ENCODE data around the gene NFIC. TPM values are rescaled to one million over a fixed set of nuclear protein-coding genes. Genes with fewer than 3 reads are reported as not detected.

NFIC gene
- total RNA-seq, 1 donor from 2014 or later, result 1.1 TPM

GRCh38 chr19:3361384-3362216 is 4.8 kb upstream of the NFIC start:
- Mint-ChIP-seq H3K27ac (no peak overlapping the region), H3K27me3 (ENCODE audit: insufficient read depth, low read depth) (peaks cover 74% of the 10 kb centered on the region), H3K4me1 (peaks cover 20% of the 10 kb centered on the region), H3K36me3 (no peaks in the 10 kb centered on the region), H3K4me3 (peak overlapping the region; percentile 66), H3K9me3 (peaks cover 5% of the 10 kb centered on the region)
- no peak overlapping the region for H3K9ac ChIP-seq
- H2AFZ ChIP-seq (replicated peaks), result no peak overlapping the region
- H3F3A ChIP-seq (ENCODE audit: low read depth), result peaks cover 36% of the 10 kb centered on the region
- H3K4me2 ChIP-seq, result no peak overlapping the region
- no peak overlapping the region for H3K27ac ChIP-seq
- no peaks in the 10 kb centered on the region for H3K79me2 ChIP-seq (ENCODE audit: low read depth)
- peaks cover 19% of the 10 kb centered on the region for H3K4me1 ChIP-seq
- no peaks in the 10 kb centered on the region for H3K36me3 ChIP-seq
- no peak for DNase-seq (ENCODE audit: low spot score)
- TF ChIP-seq EZH2phosphoT487 (IDR thresholded peaks at IDR 0.05) (no peak), EZH2 (IDR thresholded peaks at IDR 0.05) (peak; percentile 40)
- H3K27me3 ChIP-seq, result peaks cover 98% of the 10 kb centered on the region
- H3K9me3 ChIP-seq (ENCODE audit: low read depth), result no peaks in the 10 kb centered on the region
- no peak overlapping the region for H3K4me3 ChIP-seq
- peaks cover 61% of the 10 kb centered on the region for H4K20me1 ChIP-seq (ENCODE audit: low read depth)

- H3K9ac ChIP-seq, result no peak overlapping the region
- H3K4me3 Mint-ChIP-seq, result peak overlapping the region; percentile 57
Measured at GRCh38 chr19:3362217-3362906, 4.0 kb upstream of the NFIC start.

DNA sequence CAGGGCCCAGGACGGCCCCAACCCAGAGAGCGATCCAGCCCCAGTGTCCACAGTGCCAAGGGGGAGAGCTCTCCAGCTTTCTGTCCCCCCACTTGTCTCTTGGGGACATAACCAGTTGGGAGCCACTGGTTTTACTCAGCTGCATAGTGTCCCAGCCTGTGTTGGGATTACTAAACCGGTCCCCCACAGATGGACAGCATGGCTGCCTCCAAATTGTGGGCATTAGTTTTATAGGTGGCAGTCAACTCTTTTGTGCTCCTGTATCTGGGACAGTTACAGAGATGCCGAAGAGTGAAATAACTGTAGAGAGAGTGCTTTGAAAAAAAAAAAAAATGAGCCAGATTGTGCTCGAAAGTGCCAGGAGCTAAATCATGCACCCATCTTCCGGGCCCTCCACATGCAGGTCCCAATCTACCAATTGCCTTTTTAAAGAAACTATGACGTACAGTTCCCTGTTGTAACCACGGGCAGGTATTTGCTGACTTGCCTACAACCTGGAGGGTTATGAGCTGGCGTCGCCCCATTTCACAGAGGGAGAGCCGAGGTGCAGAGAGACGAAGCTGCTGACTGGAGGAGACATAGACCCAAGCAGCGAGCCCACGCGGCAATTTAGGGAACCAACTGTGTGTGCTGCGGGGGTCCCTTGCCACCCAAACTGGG is 2.4 kb upstream of the NFIC start:
- H3F3A ChIP-seq (ENCODE audit: low read depth), result peaks cover 25% of the 10 kb centered on the region
- H3K9me3 Mint-ChIP-seq, result no peaks in the 10 kb centered on the region
- peaks cover 46% of the 10 kb centered on the region for H4K20me1 ChIP-seq (ENCODE audit: low read depth)
- no peaks in the 10 kb centered on the region for H3K79me2 ChIP-seq (ENCODE audit: low read depth)
- no peaks in the 10 kb centered on the region for H3K36me3 Mint-ChIP-seq
- H3K9ac ChIP-seq, result no peak overlapping the region
- H3K27ac Mint-ChIP-seq, result no peak overlapping the region
- H3K4me2 ChIP-seq, result no peak overlapping the region
- peaks cover 14% of the 10 kb centered on the region for H3K4me1 Mint-ChIP-seq
- TF ChIP-seq EZH2phosphoT487 (IDR thresholded peaks at IDR 0.05) (peak; percentile 64), EZH2 (IDR thresholded peaks at IDR 0.05) (no peak)
- H3K9me3 ChIP-seq (ENCODE audit: low read depth), result no peaks in the 10 kb centered on the region
- H3K27me3 ChIP-seq, result peaks cover 98% of the 10 kb centered on the region
- no peak overlapping the region for H3K4me3 Mint-ChIP-seq
- H3K4me3 ChIP-seq, result no peak overlapping the region
- no peaks in the 10 kb centered on the region for H3K36me3 ChIP-seq
- peaks cover 71% of the 10 kb centered on the region for H3K27me3 Mint-ChIP-seq (ENCODE audit: insufficient read depth, low read depth)
- no peak overlapping the region for H2AFZ ChIP-seq (replicated peaks)
- DNase-seq (ENCODE audit: low spot score), result no peak
- peaks cover 16% of the 10 kb centered on the region for H3K4me1 ChIP-seq
- no peak overlapping the region for H3K27ac ChIP-seq

More at GRCh38 chr19:3362217-3362906, 4.0 kb upstream of the NFIC start:
- Histone ChIP-seq H3K4me1 (peaks cover 27% of the 10 kb centered on the region), H2AFZ (replicated peaks) (no peak overlapping the region), H3K4me2 (no peak overlapping the region), H3F3A (ENCODE audit: low read depth) (peaks cover 29% of the 10 kb centered on the region), H3K36me3 (no peaks in the 10 kb centered on the region), H3K79me2 (ENCODE audit: low read depth) (no peaks in the 10 kb centered on the region), H3K27ac (no peak overlapping the region), H3K27me3 (peaks cover 98% of the 10 kb centered on the region), H3K9me3 (ENCODE audit: low read depth) (no peaks in the 10 kb centered on the region), H4K20me1 (ENCODE audit: low read depth) (peaks cover 56% of the 10 kb centered on the region), H3K4me3 (no peak overlapping the region)
- DNase-seq (ENCODE audit: low spot score), result no peak
- Mint-ChIP-seq H3K4me1 (peaks cover 18% of the 10 kb centered on the region), H3K36me3 (no peaks in the 10 kb centered on the region), H3K27me3 (ENCODE audit: insufficient read depth, low read depth) (peaks cover 66% of the 10 kb centered on the region), H3K9me3 (peaks cover under 1% of the 10 kb centered on the region), H3K27ac (no peak overlapping the region)
- no peak for TF ChIP-seq CTCF (IDR thresholded peaks at IDR 0.05)
- TF ChIP-seq EZH2 (IDR thresholded peaks at IDR 0.05), result peak; percentile 37
- TF ChIP-seq EZH2phosphoT487 (IDR thresholded peaks at IDR 0.05), result peak; percentile 59

DNA sequence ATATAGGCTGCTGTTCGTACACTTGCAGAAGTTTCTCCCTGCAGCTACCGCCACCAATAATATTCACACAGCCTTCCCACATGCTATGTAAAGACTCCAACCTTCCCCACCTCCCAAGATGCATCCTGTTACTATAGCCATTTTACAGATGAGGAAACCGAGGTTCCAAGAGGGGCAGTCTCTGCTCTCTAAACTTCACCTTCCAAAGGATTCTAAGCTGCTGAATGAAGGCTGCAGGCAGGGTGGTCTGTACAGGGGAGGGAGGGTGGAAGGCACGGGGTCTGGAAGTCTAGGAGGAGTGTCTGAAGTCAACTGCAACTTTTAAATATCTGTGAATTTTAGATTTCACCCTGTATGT is 1.9 kb upstream of the NFIC start:
- no peak overlapping the region for H3K4me3 ChIP-seq
- no peaks in the 10 kb centered on the region for H3K9me3 Mint-ChIP-seq
- peaks cover 46% of the 10 kb centered on the region for H4K20me1 ChIP-seq (ENCODE audit: low read depth)
- H3K27ac Mint-ChIP-seq, result no peak overlapping the region
- DNase-seq (ENCODE audit: low spot score), result no peak
- no peaks in the 10 kb centered on the region for H3K36me3 ChIP-seq
- no peak overlapping the region for H3K9ac ChIP-seq
- no peak overlapping the region for H3K4me2 ChIP-seq
- H2AFZ ChIP-seq (replicated peaks), result no peak overlapping the region
- H3K9me3 ChIP-seq (ENCODE audit: low read depth), result no peaks in the 10 kb centered on the region
- TF ChIP-seq EZH2 (IDR thresholded peaks at IDR 0.05) (no peak), EZH2phosphoT487 (IDR thresholded peaks at IDR 0.05) (peak; percentile 6)
- H3K4me3 Mint-ChIP-seq, result no peak overlapping the region
- no peaks in the 10 kb centered on the region for H3K79me2 ChIP-seq (ENCODE audit: low read depth)
- no peaks in the 10 kb centered on the region for H3K36me3 Mint-ChIP-seq
- peaks cover 72% of the 10 kb centered on the region for H3K27me3 Mint-ChIP-seq (ENCODE audit: insufficient read depth, low read depth)
- peaks cover 16% of the 10 kb centered on the region for H3K4me1 Mint-ChIP-seq
- peaks cover 30% of the 10 kb centered on the region for H3F3A ChIP-seq (ENCODE audit: low read depth)
- no peak overlapping the region for H3K27ac ChIP-seq
- peaks cover 98% of the 10 kb centered on the region for H3K27me3 ChIP-seq
- peaks cover 16% of the 10 kb centered on the region for H3K4me1 ChIP-seq

Data from neural progenitor cell (in vitro differentiated cells).